PC-3 (cell line): Measurements from ENCODE around the gene STAC3. TPM values are rescaled to one million over a fixed set of nuclear protein-coding genes. Genes with fewer than 3 reads are reported as not detected.
"Not testable (repeated sequence)": the region's sequence is repeated elsewhere in the genome, so short reads cannot be mapped to it uniquely, and the experiment has no call there.

Source experiments
- ATAC-seq: fragments of 200-7000 bp; cut with Tn5 transposase; 2 replicates; pipeline ENCODE4 v1.9.1; 2020; ENCODE audit warnings: mild to moderate bottlenecking, moderate library complexity
- BruUV-seq: library from RNA; stranded (reverse); fragments of 400-500 nt; replicated peaks from 2 replicates; lab custom pipeline; 2021; lab: Mats Ljungman, UMichigan
- CTCF ChIA-PET: fragments of 300-600 bp; sonication (Branson Sonifier 250); formaldehyde crosslinking; loops from one replicate; lab custom pipeline; 2022; ENCODE audit warnings: antibody characterized with exemption; lab: Charles Lee
- POLR2A ChIA-PET: fragments of 300-600 bp; sonication (Branson Sonifier 250); formaldehyde crosslinking; loops from one replicate; lab custom pipeline; 2022; ENCODE audit warnings: antibody characterized with exemption; ENCODE audit not compliant: unreplicated experiment; lab: Charles Lee
- DNase-seq: peaks from one replicate; pipeline ENCODE4 v3.0.0-alpha.2; 2015
- H2AFZ ChIP-seq: fragments of 300-600 bp; sonication (generic); 2 replicates; pipeline ENCODE4 v1.6.0; 2016; ENCODE audit warnings: antibody characterized with exemption, low read length
- H3F3A ChIP-seq: fragments of 300-600 bp; sonication (generic); one replicate; pipeline ENCODE4 v1.6.0; 2017; ENCODE audit warnings: antibody characterized with exemption, low read length, control low read depth, mild to moderate bottlenecking; ENCODE audit not compliant: unreplicated experiment
- H3K27ac ChIP-seq: fragments of 300-600 bp; sonication (generic); 2 replicates; pipeline ENCODE4 v1.5.1; 2016; ENCODE audit warnings: mild to moderate bottlenecking, low read length
- H3K27me3 ChIP-seq: fragments of 300-600 bp; sonication (generic); 2 replicates; pipeline ENCODE4 v1.6.1; 2016; ENCODE audit warnings: low read length, mixed read lengths
- H3K36me3 ChIP-seq: fragments of 300-600 bp; sonication (generic); 2 replicates; pipeline ENCODE4 v1.6.1; 2016; ENCODE audit warnings: low read depth, mixed run types, low read length, mixed read lengths
- H3K4me1 ChIP-seq: fragments of 300-600 bp; sonication (generic); 2 replicates; pipeline ENCODE4 v1.5.1; 2016; ENCODE audit warnings: low read length; ENCODE audit not compliant: insufficient read depth
- H3K4me2 ChIP-seq: fragments of 300-600 bp; sonication (generic); 2 replicates; pipeline ENCODE4 v1.6.0; 2016; ENCODE audit warnings: low read length
- H3K4me3 ChIP-seq: fragments of 300-600 bp; sonication (generic); 2 replicates; pipeline ENCODE4 v1.5.1; 2016; ENCODE audit warnings: mild to moderate bottlenecking, low read length, mixed read lengths
- H3K79me2 ChIP-seq: fragments of 300-600 bp; sonication (generic); 2 replicates; pipeline ENCODE4 v1.6.1; 2017; ENCODE audit warnings: low read length, mixed read lengths
- H3K9ac ChIP-seq: fragments of 300-600 bp; sonication (generic); 2 replicates; pipeline ENCODE4 v1.6.0; 2016; ENCODE audit warnings: mild to moderate bottlenecking, low read length
- H3K9me2 ChIP-seq: fragments of 300-600 bp; sonication (generic); replicated peaks from 2 replicates; pipeline ENCODE4 v1.6.1; 2016; ENCODE audit warnings: mixed run types, low read length, mixed read lengths
- H3K9me3 ChIP-seq: fragments of 300-600 bp; sonication (generic); 2 replicates; pipeline ENCODE4 v1.6.1; 2016; ENCODE audit warnings: low read length, mixed read lengths
- H4K20me1 ChIP-seq: fragments of 300-600 bp; sonication (generic); 2 replicates; pipeline ENCODE4 v1.6.1; 2016; ENCODE audit warnings: low read length, mixed read lengths
- EZH2 ChIP-seq: fragments of 300-600 bp; sonication (generic); IDR thresholded peaks from one replicate; pipeline ENCODE4 v1.6.1; 2017; ENCODE audit warnings: antibody characterized with exemption, mild to moderate bottlenecking, low read length; ENCODE audit not compliant: unreplicated experiment
- EZH2phosphoT487 ChIP-seq: fragments of 300-600 bp; sonication (generic); IDR thresholded peaks from 2 replicates; pipeline ENCODE4 v1.6.1; 2018; ENCODE audit warnings: mild to moderate bottlenecking, antibody characterized with exemption, low read length, borderline replicate concordance
- intact Hi-C: fragments of 100-400 bp; cut with micrococcal nuclease; formaldehyde crosslinking; loops from 2 replicates; pipeline ENCODE4 v1.9.0; 2023
- total RNA-seq: library from RNA; depleted of rRNA; stranded (reverse); fragments of >200 nt; gene quantifications from 2 replicates; pipeline ENCODE4 v1.2.3, GENCODE V29; 2014
- TF ChIP-seq, protein P1 (sequence below): fragments of 300-600 bp; sonication (generic); conservative IDR thresholded peaks from 2 replicates; pipeline ENCODE4 v1.5.1; 2017; ENCODE audit warnings: antibody characterized with exemption, low read depth, mild to moderate bottlenecking, low read length

Gene STAC3
- total RNA-seq, 1 experiment from 2014 or later = 1.8 TPM

DNA sequence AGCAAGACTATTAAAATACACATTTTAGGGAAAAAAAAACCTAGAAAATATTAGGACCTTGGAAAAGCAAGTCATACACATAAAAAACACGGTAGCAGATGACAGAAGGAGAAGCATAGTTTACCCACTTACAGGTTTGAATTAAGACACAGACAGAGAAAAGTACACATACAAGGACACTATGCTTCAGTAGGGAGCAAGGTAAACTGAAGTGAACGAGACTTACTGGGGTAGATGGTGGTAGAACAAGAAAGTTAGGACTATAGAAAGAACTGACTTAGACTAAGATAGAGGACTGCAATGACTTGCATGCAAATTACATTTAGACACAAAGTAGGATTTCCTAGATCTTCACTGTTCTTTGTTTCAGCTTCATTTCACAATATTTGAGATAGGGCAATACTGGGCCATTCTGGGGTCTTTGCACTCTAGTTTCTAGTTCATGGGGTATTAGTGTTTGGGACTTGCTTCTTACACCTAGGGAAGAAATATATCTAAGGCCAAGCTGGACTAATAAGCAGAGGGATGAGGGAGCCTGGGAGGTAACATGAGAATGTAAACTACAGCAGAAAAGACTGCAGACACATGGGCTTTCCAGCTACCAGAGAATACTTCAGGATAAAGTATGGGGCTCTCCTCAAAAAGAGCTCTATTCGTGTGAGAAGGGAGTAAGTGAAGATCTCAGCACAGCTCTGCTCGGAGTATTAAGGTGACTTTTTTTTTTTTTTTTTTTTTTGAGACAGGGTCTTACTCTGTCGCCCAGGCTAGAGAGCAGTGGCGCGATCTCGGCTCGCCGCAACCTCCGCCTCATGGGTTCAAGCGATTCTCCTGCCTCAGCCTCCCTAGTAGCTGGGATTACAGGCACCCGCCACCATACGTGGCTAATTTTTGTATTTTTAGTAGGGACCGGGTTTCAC is 27.7 kb upstream of the STAC3 start:
- Histone ChIP-seq H3K9me2 (no peaks in the 10 kb centered on the region), H3K79me2 (no peaks in the 10 kb centered on the region), H4K20me1 (no peaks in the 10 kb centered on the region), H3K4me1 (peaks cover 29% of the 10 kb centered on the region), H3F3A (no peaks in the 10 kb centered on the region), H3K27ac (no peak overlapping the region), H3K4me3 (no peak overlapping the region), H3K9me3 (no peaks in the 10 kb centered on the region), H3K4me2 (no peak overlapping the region), H3K36me3 (peaks cover 3% of the 10 kb centered on the region), H3K9ac (no peak overlapping the region), H3K27me3 (no peaks in the 10 kb centered on the region), H2AFZ (no peak overlapping the region)
- DNase-seq (no peak), ATAC-seq (no peak)
- ChIA-PET CTCF (no interaction called here), POLR2A (no interaction called here)
- no TSS peak for BruUV-seq
- intact Hi-C loops = no loop called here
- TF ChIP-seq EZH2 = no peak
- TF ChIP-seq, protein P1, sequence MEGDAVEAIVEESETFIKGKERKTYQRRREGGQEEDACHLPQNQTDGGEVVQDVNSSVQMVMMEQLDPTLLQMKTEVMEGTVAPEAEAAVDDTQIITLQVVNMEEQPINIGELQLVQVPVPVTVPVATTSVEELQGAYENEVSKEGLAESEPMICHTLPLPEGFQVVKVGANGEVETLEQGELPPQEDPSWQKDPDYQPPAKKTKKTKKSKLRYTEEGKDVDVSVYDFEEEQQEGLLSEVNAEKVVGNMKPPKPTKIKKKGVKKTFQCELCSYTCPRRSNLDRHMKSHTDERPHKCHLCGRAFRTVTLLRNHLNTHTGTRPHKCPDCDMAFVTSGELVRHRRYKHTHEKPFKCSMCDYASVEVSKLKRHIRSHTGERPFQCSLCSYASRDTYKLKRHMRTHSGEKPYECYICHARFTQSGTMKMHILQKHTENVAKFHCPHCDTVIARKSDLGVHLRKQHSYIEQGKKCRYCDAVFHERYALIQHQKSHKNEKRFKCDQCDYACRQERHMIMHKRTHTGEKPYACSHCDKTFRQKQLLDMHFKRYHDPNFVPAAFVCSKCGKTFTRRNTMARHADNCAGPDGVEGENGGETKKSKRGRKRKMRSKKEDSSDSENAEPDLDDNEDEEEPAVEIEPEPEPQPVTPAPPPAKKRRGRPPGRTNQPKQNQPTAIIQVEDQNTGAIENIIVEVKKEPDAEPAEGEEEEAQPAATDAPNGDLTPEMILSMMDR = no peak
- no peak for TF ChIP-seq EZH2phosphoT487

DNA sequence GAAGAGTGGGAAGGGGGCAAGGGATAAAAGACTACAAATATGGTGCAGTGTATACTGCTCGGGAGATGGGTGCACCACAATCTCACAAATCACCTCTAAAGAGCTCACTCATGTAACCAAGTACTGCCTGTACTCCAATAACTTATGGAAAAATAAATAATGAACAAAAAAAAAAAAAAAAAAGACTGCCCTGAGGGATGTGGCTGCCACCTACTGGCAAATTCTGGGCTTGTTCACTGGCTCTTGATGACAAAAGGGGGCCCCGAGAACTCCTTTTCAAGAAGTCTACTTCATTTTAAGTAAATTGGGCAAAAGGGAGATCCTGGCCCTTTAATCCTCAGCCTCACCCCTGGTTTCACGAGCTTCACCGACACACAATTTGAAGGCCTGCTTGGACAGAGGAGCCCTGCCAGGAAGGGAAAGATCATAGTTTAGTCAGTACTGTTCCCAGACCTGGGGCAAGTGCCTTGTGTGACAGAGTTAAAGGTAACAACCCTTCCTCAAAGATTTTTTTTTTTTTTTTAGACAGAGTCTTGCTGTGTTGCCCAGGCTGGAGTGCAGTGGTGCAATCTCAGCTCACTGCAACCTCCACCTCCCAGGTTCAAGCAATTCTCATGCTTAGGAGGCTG is 26.1 kb upstream of the STAC3 start:
- no peaks in the 10 kb centered on the region for H3K9me3 ChIP-seq
- peaks cover 5% of the 10 kb centered on the region; the same call in 1 of the 2 replicates for H3K36me3 ChIP-seq
- no peaks in the 10 kb centered on the region for H3F3A ChIP-seq
- no peak overlapping the region for H3K4me3 ChIP-seq
- no peaks in the 10 kb centered on the region for H4K20me1 ChIP-seq
- intact Hi-C loops = no loop called here
- H3K27ac ChIP-seq = no peak overlapping the region
- CTCF ChIA-PET = interaction anchor here (0.6 to 0.7 kb wide), 4 partner anchors 34 to 756 kb away, joined by 3 to 9 read pairs (median 7); partner anchors contain the start of gene RBMS2
- TF ChIP-seq, protein P1 = peak; percentile 70
- TF ChIP-seq EZH2phosphoT487 (no peak), EZH2 (no peak)
- H3K9ac ChIP-seq = no peak overlapping the region
- H3K4me2 ChIP-seq = no peak overlapping the region
- BruUV-seq = no TSS peak
- peak; percentile 52 for DNase-seq
- no peaks in the 10 kb centered on the region for H3K27me3 ChIP-seq
- no peaks in the 10 kb centered on the region for H3K79me2 ChIP-seq
- POLR2A ChIA-PET = no interaction called here
- H3K4me1 ChIP-seq = peaks cover 16% of the 10 kb centered on the region
- H3K9me2 ChIP-seq = no peaks in the 10 kb centered on the region
- no peak for ATAC-seq
- H2AFZ ChIP-seq = no peak overlapping the region

DNA sequence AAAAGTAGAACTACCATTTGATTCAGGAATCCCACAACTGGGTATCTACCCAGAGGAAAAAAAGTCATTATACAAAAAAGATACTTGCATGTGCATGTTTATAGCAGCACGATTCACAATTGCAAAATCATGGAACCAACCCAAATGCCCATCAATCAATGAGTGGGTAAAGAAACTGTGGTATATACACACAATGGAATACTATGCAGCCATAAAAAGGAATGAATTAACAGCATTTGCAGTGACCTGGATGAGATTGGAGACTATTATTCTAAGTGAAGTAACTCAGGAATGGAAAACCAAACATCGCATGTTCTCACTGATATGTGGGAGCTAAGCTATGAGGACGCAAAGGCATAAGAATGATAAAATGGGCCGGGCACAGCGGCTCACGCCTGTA is 25.2 kb upstream of the STAC3 start:
- H3K27ac ChIP-seq, H3K9me2 ChIP-seq, BruUV-seq, H3F3A ChIP-seq, H3K4me3 ChIP-seq, POLR2A ChIA-PET, H3K79me2 ChIP-seq, H3K27me3 ChIP-seq, H3K9me3 ChIP-seq, H3K36me3 ChIP-seq, DNase-seq, intact Hi-C loops, ATAC-seq, H3K4me2 ChIP-seq, H4K20me1 ChIP-seq, H2AFZ ChIP-seq, H3K9ac ChIP-seq: not testable (repeated sequence)
- peaks cover 16% of the 10 kb centered on the region for H3K4me1 ChIP-seq
- CTCF ChIA-PET = interaction anchor here (0.6 to 0.7 kb wide), 2 partner anchors 33 to 168 kb away, joined by 7 to 9 read pairs; no protein-coding TSS in a partner anchor
